Astrocyte of the spinal cord (primary cell): ENCODE measurements around the gene C16orf96.

Experiments
- DNase-seq: peaks from one replicate; pipeline ENCODE4 v3.0.0; 2011; ENCODE audit warnings: low read depth, low spot score
- H3K4me3 ChIP-seq: 2 replicates; pipeline ENCODE4 v1.5.1; 2011; ENCODE audit warnings: low read depth, mild to moderate bottlenecking, low read length, moderate library complexity
- in situ Hi-C: cut with HindIII; loops from 2 replicates; pipeline ENCODE4 v1.10.0; 2017; ENCODE audit warnings: low sequenced_read_pairs
- TF ChIP-seq, protein P1 (sequence below): IDR thresholded peaks from 2 replicates; pipeline ENCODE4 v1.5.1; 2012; ENCODE audit warnings: low read depth, mild to moderate bottlenecking, low read length, inconsistent platforms

C16orf96 gene

DNA sequence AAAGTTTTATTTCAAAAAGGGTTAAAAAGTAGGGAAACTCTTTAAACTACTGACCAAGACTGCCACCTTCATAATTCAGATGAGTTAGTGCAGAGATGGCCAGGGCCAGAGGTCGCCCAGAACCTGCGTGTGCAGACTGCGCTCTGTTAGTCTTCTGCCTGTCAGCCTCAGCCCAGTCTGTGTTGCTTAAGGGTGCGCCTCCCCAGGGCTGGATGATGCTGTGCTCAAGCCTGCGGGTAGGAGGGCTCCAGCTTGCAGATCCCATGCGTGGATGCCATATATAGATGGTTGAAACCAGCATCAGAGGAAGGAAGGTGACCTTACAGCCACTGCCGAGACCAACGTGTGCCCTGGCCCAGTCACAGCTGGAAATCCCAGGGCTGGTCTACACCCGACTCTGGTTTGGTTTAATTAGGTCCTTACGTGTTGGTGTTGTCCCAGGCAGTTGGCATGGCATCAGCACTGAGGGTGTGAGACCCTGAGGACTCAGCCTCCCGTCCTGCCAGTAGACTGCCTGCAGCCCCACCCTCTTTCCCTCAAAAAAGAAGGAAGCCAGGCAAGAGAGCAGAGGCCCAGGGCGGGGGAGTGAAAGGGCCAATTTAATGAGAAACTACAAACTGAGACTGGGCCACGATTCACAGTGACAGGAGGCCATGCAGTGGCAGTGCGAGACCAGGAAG lies 45.3 kb upstream of the C16orf96 start:
- in situ Hi-C loops = no loop called here
- no peak for DNase-seq

DNA sequence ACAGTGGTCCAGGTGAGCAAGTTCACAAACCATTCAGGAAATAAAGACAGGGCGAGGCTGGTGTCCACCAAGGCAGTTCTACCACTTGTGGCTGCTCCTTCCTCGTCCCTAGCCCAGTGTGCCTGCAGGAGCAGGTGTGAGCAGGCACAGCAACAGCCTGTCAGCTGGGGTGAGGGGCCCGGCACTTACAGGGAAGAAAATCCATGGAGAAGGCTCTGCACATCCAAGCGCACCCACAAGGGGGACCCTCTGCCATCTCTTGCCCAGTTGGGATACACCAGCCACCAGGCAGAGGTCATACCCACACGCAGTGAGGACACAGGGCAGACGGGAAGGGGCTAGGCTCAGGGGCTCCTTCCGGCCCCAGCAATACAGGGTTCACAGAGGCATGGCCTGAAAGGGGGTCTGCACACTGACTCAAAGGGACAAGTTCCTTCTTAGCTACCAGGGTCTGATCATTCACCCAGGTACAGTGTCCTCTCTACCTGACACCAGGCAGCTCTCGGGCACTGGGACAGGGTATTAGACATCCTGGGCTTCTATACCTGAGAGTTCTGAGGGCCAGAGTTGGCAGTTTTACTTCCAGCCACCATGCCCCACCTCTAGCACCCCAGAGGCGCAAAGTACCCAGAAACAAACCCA lies 44.6 kb upstream of the C16orf96 start:
- peak; percentile 26 for DNase-seq
- no peak overlapping the region for H3K4me3 ChIP-seq
- TF ChIP-seq, protein P1, sequence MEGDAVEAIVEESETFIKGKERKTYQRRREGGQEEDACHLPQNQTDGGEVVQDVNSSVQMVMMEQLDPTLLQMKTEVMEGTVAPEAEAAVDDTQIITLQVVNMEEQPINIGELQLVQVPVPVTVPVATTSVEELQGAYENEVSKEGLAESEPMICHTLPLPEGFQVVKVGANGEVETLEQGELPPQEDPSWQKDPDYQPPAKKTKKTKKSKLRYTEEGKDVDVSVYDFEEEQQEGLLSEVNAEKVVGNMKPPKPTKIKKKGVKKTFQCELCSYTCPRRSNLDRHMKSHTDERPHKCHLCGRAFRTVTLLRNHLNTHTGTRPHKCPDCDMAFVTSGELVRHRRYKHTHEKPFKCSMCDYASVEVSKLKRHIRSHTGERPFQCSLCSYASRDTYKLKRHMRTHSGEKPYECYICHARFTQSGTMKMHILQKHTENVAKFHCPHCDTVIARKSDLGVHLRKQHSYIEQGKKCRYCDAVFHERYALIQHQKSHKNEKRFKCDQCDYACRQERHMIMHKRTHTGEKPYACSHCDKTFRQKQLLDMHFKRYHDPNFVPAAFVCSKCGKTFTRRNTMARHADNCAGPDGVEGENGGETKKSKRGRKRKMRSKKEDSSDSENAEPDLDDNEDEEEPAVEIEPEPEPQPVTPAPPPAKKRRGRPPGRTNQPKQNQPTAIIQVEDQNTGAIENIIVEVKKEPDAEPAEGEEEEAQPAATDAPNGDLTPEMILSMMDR = peak; percentile 62
- in situ Hi-C loops = no loop called here

More for the DNA sequence above, 45.3 kb upstream of the C16orf96 start:
- TF ChIP-seq, protein P1 = no peak
- no peak overlapping the region for H3K4me3 ChIP-seq

DNA sequence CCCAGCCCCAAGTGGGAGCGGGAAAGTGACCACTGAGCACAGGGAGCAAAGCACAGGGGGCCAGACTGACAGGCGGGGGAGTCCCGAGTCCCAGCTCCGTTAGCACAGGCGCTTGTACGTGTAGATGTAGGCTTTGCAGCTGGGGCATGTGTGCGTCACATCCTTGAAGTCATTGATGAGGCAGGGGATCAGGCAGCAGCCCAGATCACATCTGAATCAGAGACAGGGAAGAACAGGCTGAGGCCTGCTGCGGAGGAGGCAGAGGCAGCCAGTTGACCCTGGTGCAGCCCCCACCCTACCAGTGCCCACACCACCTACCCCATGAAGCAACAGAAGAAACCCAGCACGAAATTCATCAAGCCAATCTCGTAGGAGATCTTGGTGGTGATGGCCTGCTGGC lies 43.7 kb upstream of the C16orf96 start:
- in situ Hi-C loops = no loop called here
- no peak overlapping the region for H3K4me3 ChIP-seq
- no peak for DNase-seq
- TF ChIP-seq, protein P1 = no peak

DNA sequence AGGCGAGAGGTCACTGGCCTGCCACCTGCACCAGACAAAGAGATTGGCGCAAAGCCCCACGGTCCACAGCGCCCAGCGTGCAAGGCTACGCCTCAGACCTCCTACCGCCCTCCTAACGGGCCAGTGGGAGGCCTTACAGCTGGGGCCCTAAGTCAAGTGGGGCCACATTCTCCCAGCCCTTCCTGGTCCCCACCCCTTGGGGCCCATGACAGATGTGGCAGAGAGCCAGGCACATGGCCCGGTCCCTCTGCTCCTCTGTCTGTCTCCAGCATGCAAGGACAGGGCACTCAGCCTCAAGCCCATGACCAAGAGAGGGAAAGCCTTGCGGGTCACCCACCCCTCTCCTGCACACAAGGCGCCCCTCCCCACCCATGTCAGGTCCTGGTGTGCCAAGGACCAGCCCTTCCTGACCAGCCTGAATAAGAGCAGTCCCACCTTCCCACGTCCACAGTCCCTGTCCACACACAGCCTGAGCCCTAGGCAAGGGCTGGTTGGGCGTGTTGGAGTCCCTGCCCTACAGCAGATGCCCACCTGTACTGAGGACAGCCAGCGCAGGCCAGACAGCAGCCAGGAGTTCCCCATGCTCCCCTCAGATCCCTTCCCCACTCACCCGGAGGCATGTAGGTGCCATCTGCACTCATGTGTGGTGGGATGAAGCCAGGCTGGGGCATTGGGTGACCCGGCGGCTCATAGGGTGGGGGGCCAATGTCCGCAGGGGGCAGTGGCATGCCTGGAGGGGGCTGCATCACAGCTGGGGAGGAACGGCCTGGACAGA lies 42.9 kb upstream of the C16orf96 start:
- no peak overlapping the region for H3K4me3 ChIP-seq
- no peak for DNase-seq
- in situ Hi-C loops = no loop called here
- TF ChIP-seq, protein P1 = no peak

DNA sequence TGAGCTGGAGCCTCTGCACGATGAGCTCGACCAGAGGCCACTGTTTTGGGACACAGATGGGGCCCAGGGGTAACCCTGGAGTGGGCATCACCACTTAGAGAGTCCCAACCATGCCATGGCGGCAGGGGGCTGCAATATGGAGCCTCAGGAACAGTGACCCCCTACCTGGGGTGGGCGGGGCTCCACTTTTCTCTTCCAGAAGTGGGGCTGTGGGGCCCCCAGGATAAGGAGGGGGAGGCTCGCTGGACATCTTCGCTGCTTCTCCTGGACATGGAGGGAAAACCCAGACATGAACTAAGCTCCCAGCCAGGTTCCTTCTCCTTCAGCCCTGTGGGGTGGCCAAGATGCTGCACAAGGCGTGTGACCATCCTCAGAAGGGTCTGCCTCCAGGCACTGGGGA lies 42.3 kb upstream of the C16orf96 start:
- TF ChIP-seq, protein P1 = no peak
- in situ Hi-C loops = no loop called here
- H3K4me3 ChIP-seq = no peak overlapping the region
- no peak for DNase-seq

DNA sequence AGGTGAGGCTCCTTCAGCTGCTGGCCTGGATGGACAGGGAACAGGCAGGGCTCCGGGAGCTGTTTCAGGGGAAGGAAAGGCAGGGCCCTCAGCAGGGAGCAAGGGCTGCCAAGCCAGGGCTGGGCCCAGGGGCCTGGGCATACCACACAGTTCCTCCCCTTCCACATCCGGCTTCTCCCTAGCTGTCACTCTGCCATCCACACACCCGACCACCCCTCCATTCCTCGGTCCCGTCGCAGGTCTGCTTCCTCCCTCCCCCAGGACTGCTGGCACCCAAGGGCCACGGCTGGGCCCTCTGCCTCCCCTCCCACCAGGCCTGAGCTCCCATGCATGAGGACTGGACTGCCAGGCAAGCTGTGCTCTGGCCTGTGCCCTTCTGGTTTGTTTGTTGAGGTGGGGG lies 41.5 kb upstream of the C16orf96 start:
- TF ChIP-seq, protein P1 = no peak
- DNase-seq = no peak
- in situ Hi-C loops = no loop called here
- no peak overlapping the region for H3K4me3 ChIP-seq
